Activated T-cell treated with anti-CD3 and anti-CD28 coated beads for 1 hour (primary cell): Measurements from ENCODE around the gene TSKS.

Source experiments
- DNase-seq: peaks from one replicate; pipeline ENCODE4 v3.0.0-alpha.2; 2020; ENCODE audit warnings: low read depth

Gene TSKS

DNA sequence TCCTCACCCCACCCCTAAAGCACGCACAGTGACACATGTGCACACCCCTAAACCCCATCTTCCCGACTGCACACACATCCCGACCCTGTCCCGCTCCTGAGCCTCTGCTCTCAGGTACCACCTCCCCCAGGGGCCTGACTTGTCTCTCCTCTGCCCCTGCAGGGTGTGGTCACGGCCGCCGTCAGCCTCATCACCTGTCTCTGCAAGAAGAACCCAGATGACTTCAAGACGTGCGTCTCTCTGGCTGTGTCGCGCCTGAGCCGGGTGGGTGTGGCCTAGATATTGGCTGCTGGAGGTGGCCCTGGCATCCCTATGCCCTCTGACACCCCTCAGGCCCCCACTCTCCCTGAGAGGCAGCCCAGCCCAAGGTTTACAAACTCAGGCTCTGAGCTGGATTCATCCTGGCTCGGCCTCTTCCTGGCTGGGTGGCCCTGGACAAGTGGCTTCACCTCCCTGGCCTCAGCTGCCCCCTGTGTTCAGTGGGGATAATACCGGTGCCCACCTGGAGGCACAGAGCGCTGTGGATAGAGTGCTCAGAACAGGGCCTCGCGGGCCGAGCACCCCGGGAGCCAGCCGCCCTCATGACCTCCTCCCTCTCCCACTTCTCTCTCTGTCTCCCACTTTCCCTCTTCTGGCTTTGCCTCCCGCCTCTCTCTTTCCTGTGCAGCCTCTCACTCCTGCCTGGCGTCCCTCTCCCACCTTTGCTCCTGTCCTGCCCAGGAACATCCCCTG lies 29.9 kb upstream of the TSKS start:
- DNase-seq: no peak

- DNase-seq: no peak
Measured at GRCh38 chr19:49791776-49792445, 28.8 kb upstream of the TSKS start.

- no peak for DNase-seq
Measured at GRCh38 chr19:49790866-49791265, 27.8 kb upstream of the TSKS start.

DNA sequence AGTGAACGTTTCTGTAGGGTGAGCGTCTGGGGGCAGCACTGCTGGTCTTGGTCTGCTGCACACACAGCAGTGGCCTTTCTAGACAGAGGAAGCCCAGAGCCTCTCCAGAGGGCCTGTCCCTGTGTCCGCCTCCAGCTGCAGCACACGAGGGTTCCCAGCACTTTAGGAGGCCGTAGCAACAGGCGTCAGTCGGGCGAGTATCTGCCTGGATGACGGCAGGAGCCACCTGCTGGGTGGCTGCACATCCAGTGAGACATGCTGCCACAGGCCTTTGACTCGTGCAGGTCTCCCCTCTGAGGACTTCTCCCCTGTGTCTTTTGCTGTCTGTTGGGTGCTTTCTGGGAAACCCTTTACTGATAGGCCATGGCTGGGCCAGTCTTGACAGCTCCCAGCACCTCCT lies 25.8 kb upstream of the TSKS start:
- DNase-seq: no peak

DNA sequence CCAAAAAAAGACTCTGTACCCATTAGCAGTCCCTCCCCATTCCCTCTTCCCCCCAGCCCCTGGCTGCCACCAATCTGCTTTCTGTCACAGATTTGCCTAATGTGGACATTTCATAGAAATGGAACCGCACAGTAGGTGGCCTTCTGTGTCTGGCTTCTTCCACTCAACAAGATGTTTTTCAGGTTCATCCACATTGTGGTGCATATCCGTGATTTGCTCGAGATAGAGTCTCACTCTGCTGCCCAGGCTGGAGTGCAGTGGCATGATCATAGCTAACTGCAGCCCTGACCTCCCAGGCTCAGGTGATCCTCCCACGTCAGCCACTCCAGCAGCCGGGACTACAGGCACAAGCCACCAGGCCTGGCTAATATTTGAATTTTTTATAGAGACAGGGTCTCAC lies 24.6 kb upstream of the TSKS start:
- no peak for DNase-seq

- DNase-seq: no peak
Measured at GRCh38 chr19:49786376-49786820, 23.3 kb upstream of the TSKS start.

DNA sequence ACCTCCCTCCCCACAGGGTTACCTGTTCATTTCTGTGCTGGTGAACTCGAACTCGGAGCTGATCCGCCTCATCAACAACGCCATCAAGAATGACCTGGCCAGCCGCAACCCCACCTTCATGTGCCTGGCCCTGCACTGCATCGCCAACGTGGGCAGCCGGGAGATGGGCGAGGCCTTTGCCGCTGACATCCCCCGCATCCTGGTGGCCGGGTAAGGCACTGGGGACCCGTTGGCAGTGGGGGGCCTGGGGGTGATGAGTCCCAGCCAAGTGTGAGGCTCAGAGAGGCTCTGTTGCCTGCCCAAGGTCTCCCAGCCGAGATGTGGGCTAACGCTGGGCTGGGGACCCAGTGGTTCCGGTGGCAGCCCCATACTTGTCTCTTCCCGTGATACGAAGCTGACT lies 19.4 kb upstream of the TSKS start:
- DNase-seq: no peak

- DNase-seq: no peak
Measured at GRCh38 chr19:49781394-49781793, 18.3 kb upstream of the TSKS start.

DNA sequence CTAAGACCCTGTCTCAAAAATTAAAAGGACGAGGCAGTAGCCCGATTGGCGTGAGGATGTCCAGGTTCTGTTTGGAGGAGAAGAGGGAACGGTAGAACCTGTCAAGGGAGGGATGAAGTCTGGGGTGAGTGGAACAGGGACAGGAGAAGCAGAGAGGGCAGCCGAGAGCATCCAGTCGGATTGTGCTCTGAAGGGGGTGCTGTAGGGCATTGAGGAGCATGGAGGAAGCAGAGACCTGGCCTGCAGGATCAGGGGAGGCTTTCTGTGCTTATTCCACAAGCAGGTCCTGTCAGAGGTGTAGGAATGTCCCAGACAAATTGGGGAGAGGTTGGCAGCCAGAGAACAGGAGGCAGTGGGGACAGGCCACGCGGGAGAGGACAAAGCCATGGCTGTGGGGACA lies 17.8 kb upstream of the TSKS start:
- no peak for DNase-seq

DNA sequence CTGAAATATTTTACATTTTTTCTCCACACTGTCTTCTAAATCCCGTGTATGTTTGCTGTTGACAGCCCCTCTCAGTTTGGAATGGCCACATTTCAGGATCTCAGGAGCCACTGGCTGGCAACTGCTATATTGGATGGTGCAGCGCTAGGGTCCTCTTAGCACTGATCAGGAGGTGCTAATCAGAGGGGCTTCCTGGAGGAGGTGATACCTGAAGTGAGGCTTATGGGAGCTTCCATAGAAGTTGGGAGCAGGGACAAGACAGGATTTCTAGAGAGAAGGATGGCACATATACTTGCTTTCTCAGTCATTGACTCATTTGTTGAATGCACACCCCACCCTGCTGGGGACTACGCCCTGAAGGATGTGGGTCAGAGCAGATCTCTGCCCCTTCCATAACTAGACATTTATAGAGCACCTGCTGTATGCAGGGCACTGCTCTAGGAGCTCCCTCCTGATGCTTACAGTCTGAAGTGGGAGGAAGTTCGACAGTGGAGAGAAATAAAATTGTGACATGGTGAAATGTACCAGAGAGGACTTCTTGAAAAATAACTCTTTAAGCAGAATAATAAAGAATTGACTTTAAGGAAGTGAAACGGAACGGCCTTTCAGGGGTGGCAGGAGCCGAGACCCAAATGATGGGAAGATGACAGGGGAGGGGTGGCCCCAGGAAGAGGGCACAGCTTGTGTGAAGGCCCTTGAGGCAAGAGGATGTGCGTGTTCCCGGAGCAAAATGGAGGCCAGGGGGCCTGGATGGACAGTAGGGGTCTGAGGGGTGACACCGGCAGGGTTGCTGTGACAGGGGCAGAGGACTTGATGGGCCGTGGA lies 16.8 kb upstream of the TSKS start:
- DNase-seq: no peak

DNA sequence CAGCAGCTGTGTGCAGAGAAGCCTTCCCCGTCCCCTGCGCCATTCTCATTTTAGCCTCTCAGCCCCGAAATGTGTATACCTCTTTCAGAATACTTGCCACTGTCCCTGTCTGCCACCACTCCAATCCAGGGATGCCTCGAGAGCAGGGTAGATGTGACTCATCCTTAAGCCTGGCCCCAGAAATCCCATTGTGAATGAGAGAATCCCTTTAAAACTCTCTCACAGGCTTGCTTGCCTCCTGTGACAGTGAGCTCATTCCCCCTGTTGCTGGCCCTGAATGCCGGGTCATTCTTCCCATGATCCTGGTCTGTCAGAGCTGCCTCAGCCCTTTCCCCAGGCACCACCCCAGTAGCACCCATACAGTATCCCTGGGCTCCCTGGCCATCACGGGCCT lies 13.3 kb upstream of the TSKS start:
- DNase-seq: no peak

DNA sequence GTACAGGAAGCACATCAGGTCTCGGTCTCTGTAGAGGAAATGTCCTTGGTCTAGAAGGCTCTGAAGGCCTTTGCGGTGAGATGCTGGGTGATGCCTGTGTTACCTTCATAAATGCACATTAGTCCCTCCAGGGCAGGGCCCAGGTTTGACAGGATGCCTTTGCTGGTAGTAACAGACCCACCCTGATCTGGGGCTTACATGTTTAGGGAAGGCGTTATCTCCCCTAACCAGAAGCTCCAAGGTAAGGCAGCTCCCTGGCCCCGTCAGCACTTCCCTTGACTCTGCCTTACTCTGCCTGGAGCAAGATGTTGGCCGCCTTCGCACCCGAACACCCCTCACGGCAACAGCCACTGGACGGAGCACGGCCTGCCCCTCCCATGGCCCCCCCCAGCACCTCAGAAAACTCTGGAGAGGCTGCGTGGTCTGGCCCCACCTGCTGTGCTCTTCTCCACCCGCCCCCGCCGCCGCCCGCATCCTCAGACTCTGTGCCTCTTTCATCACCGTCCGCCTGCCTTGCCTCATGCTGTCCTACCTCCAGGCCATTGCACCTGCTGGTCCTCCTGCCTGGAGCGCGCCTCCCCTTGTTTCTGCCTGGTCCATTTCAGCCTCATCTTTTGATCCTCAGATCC lies 12.8 kb upstream of the TSKS start:
- no peak for DNase-seq

DNA sequence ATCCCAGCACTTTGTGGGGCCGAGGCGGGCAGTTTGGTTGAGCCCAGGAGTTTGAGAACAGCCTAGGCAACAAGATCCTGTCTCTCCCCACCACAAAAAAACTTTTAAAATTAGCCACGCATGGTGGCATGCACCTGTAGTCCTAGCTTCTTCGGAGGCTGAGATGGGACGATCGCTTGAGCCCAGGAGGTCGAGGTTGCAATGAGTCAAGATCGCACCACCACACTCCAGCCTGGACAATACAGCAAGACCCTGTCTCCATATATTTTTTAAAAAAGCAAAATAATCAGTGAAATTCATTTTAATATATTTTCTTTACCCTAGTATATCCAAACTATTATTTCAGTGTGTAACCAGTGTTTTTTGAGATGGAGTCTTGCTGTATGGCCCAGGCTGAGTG lies 11.9 kb upstream of the TSKS start:
- no peak for DNase-seq

GRCh38 chr19:49773663-49774350 lies 10.7 kb upstream of the TSKS start:
- no peak for DNase-seq

- no peak for DNase-seq
Measured at GRCh38 chr19:49772850-49773432, 9.8 kb upstream of the TSKS start.

GRCh38 chr19:49771674-49772139 lies 8.6 kb upstream of the TSKS start:
- no peak for DNase-seq

DNA sequence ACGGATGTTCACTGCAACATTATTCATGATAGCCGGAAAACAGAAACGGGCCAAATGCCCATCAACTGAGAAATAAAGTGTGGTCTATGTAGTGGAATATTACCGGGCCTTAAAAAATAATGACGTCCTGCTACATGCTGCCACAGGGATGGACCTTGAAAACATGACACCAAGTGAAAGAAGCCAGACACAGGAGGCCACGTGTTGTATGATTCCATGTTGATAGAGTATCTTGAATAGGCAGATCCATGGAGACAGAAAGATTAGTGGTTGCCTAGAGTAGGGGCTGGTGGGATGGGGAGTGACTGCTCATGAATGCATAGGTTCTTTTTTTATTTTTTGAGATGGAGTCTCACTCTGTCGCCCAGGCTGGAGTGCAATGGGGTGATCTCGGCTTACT lies 7.4 kb upstream of the TSKS start:
- DNase-seq: no peak

DNA sequence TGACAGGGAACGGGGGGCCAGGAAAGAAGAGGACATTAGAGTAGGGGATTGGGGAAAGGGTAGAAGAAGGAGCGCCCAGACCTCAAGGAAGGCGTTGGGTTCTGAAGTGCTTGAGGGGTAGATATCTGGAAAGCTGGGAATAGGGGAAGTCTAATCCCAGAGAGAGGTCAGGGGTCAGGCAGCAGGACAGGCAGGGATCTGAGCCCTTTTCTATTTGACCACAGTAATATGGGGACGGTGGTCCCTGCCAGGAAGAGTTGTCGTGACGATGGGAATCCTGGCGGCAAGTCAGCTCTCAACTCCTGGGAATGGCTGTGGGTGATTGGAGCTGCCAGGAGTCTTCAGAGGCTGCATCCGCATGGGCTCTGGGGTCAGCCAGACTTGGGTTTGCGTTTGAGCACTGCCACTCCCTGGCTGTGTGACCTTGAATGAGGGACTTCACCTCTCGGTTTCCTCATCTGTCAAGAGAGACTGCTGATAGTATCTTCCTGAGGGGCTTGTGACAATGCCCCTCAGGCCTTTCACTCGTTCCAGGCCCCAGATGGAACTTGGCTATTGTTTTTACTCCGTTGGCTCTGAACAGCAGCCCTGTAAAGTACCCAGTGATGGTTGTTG lies 5.0 kb upstream of the TSKS start:
- DNase-seq: no peak

- no peak for DNase-seq
Measured at GRCh38 chr19:49767381-49767780, 4.3 kb upstream of the TSKS start.

GRCh38 chr19:49766930-49767299 lies 3.8 kb upstream of the TSKS start, which contains the start of gene AP2A1:
Gene AP2A1, plus strand, starts transcription at chr19:49767001. Its CDS starts 133 bp downstream, at chr19:49767134.
- DNase-seq: no peak
